IMR-90 (cell line): Measurements from ENCODE around the gene F10. TPM values are rescaled to one million over a fixed set of nuclear protein-coding genes. Genes with fewer than 3 reads are reported as not detected.

Source experiments
- ATAC-seq: fragments of 200-7000 bp; cut with Tn5 transposase; 2 replicates; pipeline ENCODE4 v1.9.1; 2020; ENCODE audit warnings: low read depth, mild to moderate bottlenecking, moderate library complexity
- BruUV-seq: library from RNA; stranded (reverse); fragments of 400-500 nt; replicated peaks from 2 replicates; lab custom pipeline; 2021; lab: Mats Ljungman, UMichigan
- CTCF ChIA-PET: fragments of 300-600 bp; formaldehyde crosslinking; extraction: SDS; loops from one replicate; lab custom pipeline; 2021; ENCODE audit warnings: antibody characterized with exemption; lab: Yijun Ruan, JAX
- POLR2A ChIA-PET: fragments of 300-600 bp; sonication (Branson Sonifier 250); formaldehyde crosslinking; loops from one replicate; lab custom pipeline; 2022; ENCODE audit warnings: antibody characterized with exemption; ENCODE audit not compliant: unreplicated experiment; lab: Charles Lee
- DNase-seq: peaks from one replicate; pipeline ENCODE4 v3.0.0; 2013
- H2AFZ ChIP-seq: replicated peaks from 2 replicates; pipeline ENCODE3; 2013; ENCODE audit warnings: low read length, mild to moderate bottlenecking; ENCODE audit not compliant: poor library complexity
- H2AK5ac ChIP-seq: 2 replicates; pipeline ENCODE4 v1.6.1; 2013; ENCODE audit warnings: low read depth, low read length, inconsistent platforms
- H2AK9ac ChIP-seq: replicated peaks from 2 replicates; pipeline ENCODE3; 2013; ENCODE audit warnings: mild to moderate bottlenecking, low read depth, low read length, moderate library complexity; ENCODE audit not compliant: poor library complexity
- H2BK120ac ChIP-seq: 2 replicates; pipeline ENCODE4 v1.6.1; 2013; ENCODE audit warnings: low read depth, low read length, inconsistent platforms
- H2BK15ac ChIP-seq: 3 replicates; pipeline ENCODE4 v1.6.1; 2013; ENCODE audit warnings: low read depth, low read length, inconsistent platforms
- H2BK20ac ChIP-seq: 2 replicates; pipeline ENCODE4 v1.6.1; 2013; ENCODE audit warnings: low read depth, mild to moderate bottlenecking, inconsistent platforms, low read length, moderate library complexity
- H2BK5ac ChIP-seq: 2 replicates; pipeline ENCODE4 v1.6.1; 2013; ENCODE audit warnings: mild to moderate bottlenecking, low read depth, low read length, inconsistent platforms; ENCODE audit not compliant: poor library complexity, severe bottlenecking
- H3K14ac ChIP-seq: replicated peaks from 2 replicates; pipeline ENCODE4 v1.6.1; 2013; ENCODE audit warnings: low read depth, low read length, inconsistent platforms
- H3K18ac ChIP-seq: 2 replicates; pipeline ENCODE4 v1.6.1; 2013; ENCODE audit warnings: low read depth, low read length, control low read depth
- H3K23ac ChIP-seq: 2 replicates; pipeline ENCODE4 v1.6.1; 2013; ENCODE audit warnings: low read depth, low read length, inconsistent platforms
- H3K27ac ChIP-seq: 2 replicates; pipeline ENCODE4 v1.5.1; 2013; ENCODE audit warnings: mild to moderate bottlenecking, control low read depth, low read length; ENCODE audit not compliant: insufficient read depth
- H3K27me3 ChIP-seq: 2 replicates; pipeline ENCODE4 v1.6.1; 2013; ENCODE audit warnings: low read length; ENCODE audit not compliant: control insufficient read depth, insufficient read depth
- H3K36me3 ChIP-seq: 2 replicates; pipeline ENCODE4 v1.6.1; 2013; ENCODE audit warnings: low read length, mixed read lengths; ENCODE audit not compliant: control insufficient read depth, insufficient read depth
- H3K4ac ChIP-seq: 2 replicates; pipeline ENCODE4 v1.6.1; 2013; ENCODE audit warnings: low read depth, low read length, inconsistent platforms
- H3K4me1 ChIP-seq: 2 replicates; pipeline ENCODE4 v1.6.1; 2013; ENCODE audit warnings: low read length, mixed read lengths; ENCODE audit not compliant: control insufficient read depth, insufficient read depth
- H3K4me2 ChIP-seq: 2 replicates; pipeline ENCODE4 v1.6.1; 2013; ENCODE audit warnings: low read depth, mild to moderate bottlenecking, control low read depth, low read length, moderate library complexity
- H3K4me3 ChIP-seq: 2 replicates; pipeline ENCODE4 v1.5.1; 2013; ENCODE audit warnings: low read depth, mild to moderate bottlenecking, control low read depth, low read length, moderate library complexity; ENCODE audit not compliant: insufficient read depth
- H3K56ac ChIP-seq: 2 replicates; pipeline ENCODE4 v1.6.1; 2013; ENCODE audit warnings: low read length, inconsistent platforms; ENCODE audit not compliant: insufficient read depth; ENCODE audit errors: extremely low read depth
- H3K79me1 ChIP-seq, 2 experiments: 2 replicates each; pipeline ENCODE4 v1.6.1; 2013; ENCODE audit warnings: low read length in 2 of 2, inconsistent platforms in 1 of 2, low read depth in 1 of 2
- H3K9ac ChIP-seq: 2 replicates; pipeline ENCODE4 v1.6.1; 2013; ENCODE audit warnings: low read depth, low read length, control low read depth
- H3K9me1 ChIP-seq: 2 replicates; pipeline ENCODE4 v1.6.1; 2013; ENCODE audit warnings: low read length, inconsistent platforms; ENCODE audit not compliant: insufficient read depth
- H3K9me3 ChIP-seq: 2 replicates; pipeline ENCODE4 v1.6.1; 2013; ENCODE audit warnings: low read length; ENCODE audit not compliant: control insufficient read depth, insufficient read depth
- H4K20me1 ChIP-seq: 2 replicates; pipeline ENCODE4 v1.6.1; 2013; ENCODE audit warnings: low read length, inconsistent platforms; ENCODE audit not compliant: insufficient read depth
- H4K5ac ChIP-seq: 2 replicates; pipeline ENCODE4 v1.6.1; 2013; ENCODE audit warnings: mild to moderate bottlenecking, low read depth, low read length, control low read depth
- H4K8ac ChIP-seq, 2 experiments: 2 replicates each; pipeline ENCODE4 v1.6.1; 2013; ENCODE audit warnings: low read depth in 2 of 2, low read length in 2 of 2, control low read depth in 1 of 2, inconsistent platforms in 1 of 2
- H4K91ac ChIP-seq: 2 replicates; pipeline ENCODE4 v1.6.1; 2013; ENCODE audit warnings: low read depth, low read length, inconsistent platforms; ENCODE audit not compliant: insufficient read depth
- CTCF ChIP-seq: conservative IDR thresholded peaks from 2 replicates; pipeline ENCODE4 v1.5.1; 2012; ENCODE audit warnings: mild to moderate bottlenecking, low read depth, low read length, improper control_type of control experiment
- ELK1 ChIP-seq: fragments of 150-350 bp; IDR thresholded peaks from 2 replicates; pipeline ENCODE4 v1.6.1; 2016; ENCODE audit warnings: low read depth, mild to moderate bottlenecking, low read length, moderate library complexity, borderline replicate concordance
- MAFK ChIP-seq: IDR thresholded peaks from 2 replicates; pipeline ENCODE4 v1.6.1; 2012; ENCODE audit warnings: low read depth, low read length, improper control_type of control experiment
- NFE2L2 ChIP-seq: fragments of 150-350 bp; IDR thresholded peaks from 2 replicates; pipeline ENCODE4 v1.6.1; 2016; ENCODE audit warnings: low read depth, mild to moderate bottlenecking, low read length
- SMC3 ChIP-seq: fragments of 150-350 bp; IDR thresholded peaks from 2 replicates; pipeline ENCODE4 v1.6.1; 2016; ENCODE audit warnings: low read depth, mild to moderate bottlenecking, antibody characterized with exemption, low read length, moderate library complexity
- USF2 ChIP-seq: fragments of 150-350 bp; IDR thresholded peaks from 2 replicates; pipeline ENCODE4 v1.6.1; 2017; ENCODE audit warnings: mild to moderate bottlenecking, antibody characterized with exemption, low read length, low read depth
- WGBS, 2 experiments: methylation state at CpG; one replicate each; pipeline versions ENCODE4 v1.1.5 to v1.1.7; 2013; ENCODE audit warnings: missing lambda C conversion rate in 2 of 2; ENCODE audit not compliant: insufficient read length in 1 of 2; ENCODE audit errors: extremely low coverage in 2 of 2; 5-methylcytosine and 5-hydroxymethylcytosine counted together
- dilution Hi-C: fragments of 300-500 bp; cut with HindIII; formaldehyde crosslinking; loops from one replicate; pipeline ENCODE4 v1.14.3; 2018; ENCODE audit warnings: low sequenced_read_pairs; ENCODE audit not compliant: unreplicated experiment
- in situ Hi-C: fragments of 300-500 bp; cut with MboI; formaldehyde crosslinking; loops from 3 replicates; pipeline ENCODE4 v1.14.3; 2019; ENCODE audit warnings: low sequenced_read_pairs, inconsistent platforms, mixed read lengths
- intact Hi-C: fragments of 100-400 bp; cut with micrococcal nuclease; formaldehyde crosslinking; loops from 2 replicates; pipeline ENCODE4 v1.10.0; 2022
- polyA plus RNA-seq, 3 experiments: library from polyadenylated mRNA; depleted of rRNA; stranded (reverse); fragments of >200 nt; gene quantifications; 2 replicates each; pipeline ENCODE4 v1.2.3, GENCODE V29; 2012; ENCODE audit warnings: low replicate concordance in 1 of 3
- total RNA-seq: library from RNA; depleted of rRNA; stranded (reverse); fragments of >200 nt; gene quantifications from 2 replicates; pipeline ENCODE4 v1.2.3, GENCODE V29; 2012

The F10 gene
- total and polyA plus RNA-seq, 2 of the 4 experiments (the other 2 are of a cell fraction): 9.1 to 19.5 TPM

DNA sequence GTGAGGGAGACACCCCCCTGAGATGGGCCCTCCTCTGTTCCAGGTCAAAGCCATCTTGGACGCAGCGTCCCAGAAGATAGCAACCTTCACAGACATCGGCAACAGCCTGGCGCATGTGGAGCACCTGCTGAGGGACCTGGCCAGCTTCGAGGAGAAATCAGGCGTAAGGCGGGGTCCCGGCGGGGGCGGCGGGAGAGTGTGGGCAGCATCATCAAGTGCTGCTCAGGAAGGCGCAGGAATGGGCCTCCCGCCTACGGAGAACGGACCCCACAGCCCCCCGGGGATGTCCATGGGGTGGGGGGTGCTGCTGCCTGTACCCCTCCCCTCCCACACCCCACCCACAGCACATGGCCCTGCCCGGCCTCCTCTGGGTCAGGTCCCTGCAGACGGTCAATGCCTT lies 48.2 kb upstream of the F10 start:
- Histone ChIP-seq H3K14ac (no peak overlapping the region), H3K27me3 (peaks cover 29% of the 10 kb centered on the region), H4K91ac (no peak overlapping the region), H3K9me3 (no peaks in the 10 kb centered on the region), H3K4ac (no peak overlapping the region), H2BK15ac (no peak overlapping the region), H4K5ac (no peak overlapping the region), H2AFZ (no peak overlapping the region), H2BK20ac (no peak overlapping the region), H2BK120ac (no peak overlapping the region), H2BK5ac (no peak overlapping the region), H3K79me1 (no peaks in the 10 kb centered on the region), H3K4me1 (no peaks in the 10 kb centered on the region; the same call in 1 of the 2 replicates), H4K8ac (no peak overlapping the region), H3K36me3 (no peaks in the 10 kb centered on the region), H3K4me3 (no peak overlapping the region), H2AK5ac (no peak overlapping the region), H3K9ac (no peak overlapping the region), H2AK9ac (no peak overlapping the region), H3K18ac (no peak overlapping the region), H3K9me1 (no peaks in the 10 kb centered on the region), H4K20me1 (no peaks in the 10 kb centered on the region), H3K27ac (no peak overlapping the region), H3K23ac (no peak overlapping the region), H3K56ac (no peak overlapping the region), H3K4me2 (no peak overlapping the region)
- no TSS peak for BruUV-seq
- in situ Hi-C loops: no loop called here
- dilution Hi-C loops: no loop called here
- POLR2A ChIA-PET: no interaction called here
- no peak for DNase-seq
- no CpG with 5 or more reads among the region's 18 CpGs for WGBS, 2 experiments
- CTCF ChIA-PET: no interaction called here
- no peak for TF ChIP-seq CTCF
- TF ChIP-seq MAFK: no peak
- TF ChIP-seq NFE2L2: no peak
- no peak for TF ChIP-seq SMC3
- TF ChIP-seq ELK1: no peak
- TF ChIP-seq USF2: no peak
- intact Hi-C loops: no loop called here
- no peak for ATAC-seq
